H1 (cell line): Measurements from ENCODE around the gene NHP2. TPM values are rescaled to one million over a fixed set of nuclear protein-coding genes. Genes with fewer than 3 reads are reported as not detected.
A peak's percentile ranks its signal among the peaks of the same experiment; 100 is the strongest.

Experiments
- CTCF ChIA-PET: fragments of 300-600 bp; sonication (Branson Sonifier 250); formaldehyde crosslinking; loops from one replicate; lab custom pipeline; 2021; ENCODE audit not compliant: partially characterized antibody; lab: Charles Lee
- POLR2A ChIA-PET: fragments of 300-600 bp; sonication (Branson Sonifier 250); formaldehyde crosslinking; loops from one replicate; lab custom pipeline; 2021; ENCODE audit warnings: inconsistent platforms; ENCODE audit not compliant: partially characterized antibody; lab: Charles Lee
- DNase-seq, 2 experiments: peaks; one replicate each; pipeline versions ENCODE4 v3.0.0 to v3.0.0-alpha.2; 2010 to 2022; ENCODE audit warnings: low spot score in 2 of 2, low read depth in 1 of 2, mixed read lengths in 1 of 2
- FAIRE-seq: peaks from 2 replicates; lab custom pipeline; 2011; peaks lifted over from hg19 to GRCh38; lab: Jason Lieb, UNC
- H2AFZ ChIP-seq: 2 replicates; pipeline ENCODE4 v1.8.1; 2012; ENCODE audit warnings: low read length, inconsistent platforms
- H2AK5ac ChIP-seq: 2 replicates; pipeline ENCODE4 v1.6.1; 2013; ENCODE audit warnings: low read depth, low read length
- H2BK120ac ChIP-seq: replicated peaks from 2 replicates; pipeline ENCODE3; 2013; ENCODE audit warnings: low read depth, low read length, inconsistent platforms
- H2BK12ac ChIP-seq: 2 replicates; pipeline ENCODE4 v1.6.1; 2013; ENCODE audit warnings: low read depth, low read length
- H2BK15ac ChIP-seq: 2 replicates; pipeline ENCODE4 v1.6.1; 2013; ENCODE audit warnings: low read length
- H2BK20ac ChIP-seq: 2 replicates; pipeline ENCODE4 v1.6.1; 2013; ENCODE audit warnings: low read length
- H2BK5ac ChIP-seq: 2 replicates; pipeline ENCODE4 v1.6.1; 2013; ENCODE audit warnings: low read depth, low read length
- H3K14ac ChIP-seq: 2 replicates; pipeline ENCODE4 v1.6.1; 2013; ENCODE audit warnings: inconsistent platforms; ENCODE audit not compliant: insufficient read length
- H3K18ac ChIP-seq: 2 replicates; pipeline ENCODE4 v1.6.1; 2013; ENCODE audit warnings: low read length; ENCODE audit errors: extremely low read depth
- H3K23ac ChIP-seq: 2 replicates; pipeline ENCODE4 v1.6.1; 2013; ENCODE audit warnings: inconsistent platforms; ENCODE audit not compliant: insufficient read length
- H3K23me2 ChIP-seq: 2 replicates; pipeline ENCODE4 v1.6.1; 2013; ENCODE audit warnings: low read depth, low read length
- H3K27ac ChIP-seq: 2 replicates; pipeline ENCODE4 v1.6.1; 2011; ENCODE audit warnings: low read depth, low read length, inconsistent platforms
- H3K27me3 ChIP-seq, 4 experiments: replicated peaks in 1 of 4; 1 replicate in 1 of 4; 2 replicates in 3 of 4; pipeline versions ENCODE4 v1.6.1 to v1.8.1; 2011 to 2013; ENCODE audit warnings: low read length in 3 of 4, mild to moderate bottlenecking in 3 of 4, inconsistent platforms in 2 of 4, mixed read lengths in 2 of 4, moderate library complexity in 1 of 4; ENCODE audit not compliant: control insufficient read depth in 3 of 4, insufficient read depth in 3 of 4; ENCODE audit errors: extremely low read depth in 1 of 4
- H3K36me3 ChIP-seq, 4 experiments: 2 replicates each; pipeline versions ENCODE4 v1.6.1 to v1.8.1; 2011 to 2013; ENCODE audit warnings: mild to moderate bottlenecking in 4 of 4, low read length in 3 of 4, moderate library complexity in 2 of 4, control low read depth in 1 of 4, inconsistent platforms in 1 of 4; ENCODE audit not compliant: insufficient read depth in 4 of 4, control insufficient read depth in 2 of 4
- H3K4ac ChIP-seq: replicated peaks from 2 replicates; pipeline ENCODE3; 2013; ENCODE audit warnings: low read length, low read depth, mixed read lengths, inconsistent platforms; ENCODE audit not compliant: insufficient read length
- H3K4me1 ChIP-seq, 4 experiments: replicated peaks in 1 of 4; 1 replicate in 1 of 4; 2 replicates in 3 of 4; pipeline versions ENCODE4 v1.6.1 to v1.8.1; 2011 to 2013; ENCODE audit warnings: low read length in 3 of 4, inconsistent platforms in 2 of 4, mixed read lengths in 1 of 4; ENCODE audit not compliant: insufficient read depth in 4 of 4, control insufficient read depth in 3 of 4
- H3K4me2 ChIP-seq, 2 experiments: 2 replicates each; pipeline versions ENCODE4 v1.6.1 to v1.8.1; 2011 to 2013; ENCODE audit warnings: low read depth in 2 of 2, low read length in 2 of 2, control low read depth in 1 of 2, inconsistent platforms in 1 of 2, mild to moderate bottlenecking in 1 of 2; ENCODE audit not compliant: insufficient read depth in 1 of 2
- H3K4me3 ChIP-seq, 4 experiments: fragments of 200-600, 300-600 bp in 1 of 4; sonication (generic), shearing (Covaris generic), sonication (Bioruptor Twin) in 1 of 4; 2 replicates each; pipeline versions ENCODE4 v1.5.1 to v1.8.1; 2011 to 2016; ENCODE audit warnings: low read length in 4 of 4, low read depth in 3 of 4, control low read depth in 2 of 4, inconsistent platforms in 2 of 4, mild to moderate bottlenecking in 2 of 4, mixed read lengths in 1 of 4, moderate library complexity in 1 of 4; ENCODE audit not compliant: insufficient read depth in 2 of 4; ENCODE audit errors: extremely low read depth in 1 of 4
- H3K56ac ChIP-seq: replicated peaks from 2 replicates; pipeline ENCODE3; 2013; ENCODE audit warnings: low read depth, mild to moderate bottlenecking, mixed read lengths, low read length, inconsistent platforms; ENCODE audit not compliant: insufficient read length
- H3K79me1 ChIP-seq: 2 replicates; pipeline ENCODE4 v1.6.1; 2013; ENCODE audit warnings: low read depth, low read length, control low read depth
- H3K79me2 ChIP-seq, 2 experiments: 2 replicates each; pipeline versions ENCODE4 v1.6.1 to v1.8.1; 2012 to 2013; ENCODE audit warnings: low read length in 2 of 2, mild to moderate bottlenecking in 2 of 2, inconsistent platforms in 1 of 2; ENCODE audit not compliant: insufficient read depth in 2 of 2, control insufficient read depth in 1 of 2
- H3K9ac ChIP-seq, 4 experiments: replicated peaks in 1 of 4; 1 replicate in 1 of 4; 2 replicates in 3 of 4; pipeline versions ENCODE4 v1.6.1 to v1.8.1; 2011 to 2013; ENCODE audit warnings: low read depth in 3 of 4, low read length in 3 of 4, control low read depth in 2 of 4, mild to moderate bottlenecking in 2 of 4, moderate library complexity in 2 of 4, inconsistent platforms in 1 of 4; ENCODE audit errors: extremely low read depth in 1 of 4
- H3K9me3 ChIP-seq, 2 experiments: 2 replicates each; pipeline versions ENCODE4 v1.6.1 to v1.8.1; 2012 to 2013; ENCODE audit warnings: mild to moderate bottlenecking in 2 of 2, moderate library complexity in 2 of 2, control low read depth in 1 of 2, inconsistent platforms in 1 of 2, low read depth in 1 of 2, low read length in 1 of 2, mixed read lengths in 1 of 2; ENCODE audit not compliant: insufficient read depth in 2 of 2
- H4K20me1 ChIP-seq, 2 experiments: replicated peaks in 1 of 2; 2 replicates each; pipeline versions ENCODE3 to v1.8.1; 2011 to 2013; ENCODE audit warnings: inconsistent platforms in 2 of 2, low read length in 2 of 2, mild to moderate bottlenecking in 1 of 2; ENCODE audit not compliant: insufficient read depth in 2 of 2, control insufficient read depth in 1 of 2
- H4K5ac ChIP-seq: 2 replicates; pipeline ENCODE4 v1.6.1; 2013; ENCODE audit warnings: low read length, low read depth, mixed read lengths, inconsistent platforms; ENCODE audit not compliant: insufficient read length
- H4K8ac ChIP-seq: 2 replicates; pipeline ENCODE4 v1.8.0; 2013; ENCODE audit warnings: mild to moderate bottlenecking, moderate library complexity, low read length, inconsistent platforms; ENCODE audit not compliant: insufficient read depth; ENCODE audit errors: extremely low read depth
- H4K91ac ChIP-seq: replicated peaks from 2 replicates; pipeline ENCODE3; 2013; ENCODE audit warnings: low read length, mixed read lengths, inconsistent platforms; ENCODE audit not compliant: insufficient read length
- HDAC6 ChIP-seq: IDR thresholded peaks from one replicate; pipeline ENCODE4 v1.7.1; 2012; ENCODE audit warnings: low read depth, mild to moderate bottlenecking, inconsistent platforms, low read length, moderate library complexity
- KDM4A ChIP-seq: IDR thresholded peaks from one replicate; pipeline ENCODE4 v1.7.1; 2012; ENCODE audit warnings: low read depth, mild to moderate bottlenecking, moderate library complexity, low read length, inconsistent platforms; ENCODE audit not compliant: severe bottlenecking
- POLR2A ChIP-seq, 2 experiments: IDR thresholded peaks; 1 replicate in 1 of 2; 2 replicates in 1 of 2; pipeline ENCODE4 v1.6.1; 2011; ENCODE audit warnings: low read depth in 2 of 2, low read length in 2 of 2, mild to moderate bottlenecking in 2 of 2; ENCODE audit errors: control extremely low read depth in 1 of 2
- POLR2AphosphoS5 ChIP-seq: IDR thresholded peaks from 2 replicates; pipeline ENCODE4 v1.6.1; 2011; ENCODE audit warnings: low read depth, low read length
- POU5F1 ChIP-seq: IDR thresholded peaks from 2 replicates; pipeline ENCODE4 v1.6.1; 2011; ENCODE audit warnings: low read depth, mild to moderate bottlenecking, low read length, moderate library complexity
- TAF1 ChIP-seq: IDR thresholded peaks from 2 replicates; pipeline ENCODE4 v1.6.1; 2011; ENCODE audit warnings: mild to moderate bottlenecking, low read depth, low read length
- WGBS, 2 experiments: shearing (Covaris generic) in 1 of 2; methylation state at CpG; one replicate each; pipeline versions ENCODE4 v1.1.6 to v1.1.7; 2013 to 2015; ENCODE audit warnings: low lambda C conversion rate in 2 of 2, mixed read lengths in 2 of 2, inconsistent platforms in 1 of 2, low coverage in 1 of 2, missing lambda C conversion rate in 1 of 2; ENCODE audit not compliant: insufficient replicate concordance in 2 of 2, insufficient coverage in 1 of 2, insufficient read length in 1 of 2; ENCODE audit errors: extremely low coverage in 1 of 2, missing lambda C conversion rate in 1 of 2; 5-methylcytosine and 5-hydroxymethylcytosine counted together
- polyA plus RNA-seq, 7 experiments: library from polyadenylated mRNA; depleted of rRNA in 3 of 7; stranded (reverse) in 5 of 7; unstranded in 2 of 7; fragments of >200 nt in 5 of 7; fragments of 200-250 nt in 2 of 7; gene quantifications; 1 replicate in 5 of 7; 2 replicates in 1 of 7; 4 replicates in 1 of 7; pipeline versions ENCODE4 v1.2.1 to v1.2.3, GENCODE V29; 2011 to 2013; ENCODE audit warnings: missing spikeins in 2 of 7, mixed read lengths in 2 of 7
- total RNA-seq: library from RNA; stranded (reverse); fragmentation: NEBNext Ultra II Directional; extraction: Animal tissue kit (Norgen Biotek cat#: 25700); gene quantifications from 2 replicates; pipeline ENCODE4 v1.2.1, GENCODE V29; 2021
- TF ChIP-seq, protein P1 (sequence below), 3 experiments: IDR thresholded peaks; 1 replicate in 2 of 3; 2 replicates in 1 of 3; pipeline versions ENCODE4 v1.5.1 to v1.6.1; 2011; ENCODE audit warnings: low read length in 3 of 3, mild to moderate bottlenecking in 3 of 3, inconsistent platforms in 2 of 3, low read depth in 1 of 3, moderate library complexity in 1 of 3; ENCODE audit not compliant: insufficient read depth in 1 of 3; ENCODE audit errors: control extremely low read depth in 1 of 3

NHP2 gene
- total and polyA plus RNA-seq, 2 of the 8 experiments (the other 6 are each of a cell fraction or from before 2014, with no cell fraction given), result 241 to 263 TPM

GRCh38 chr5:178113841-178114324, 39.8 kb downstream of the NHP2 start:
- no peak overlapping the region for H2BK120ac ChIP-seq
- H2BK15ac ChIP-seq, result no peak overlapping the region
- 1% methylated on average over 14 of the region's 41 CpGs; no CpG with 5 or more reads in 1 of the 2 experiments for WGBS, 2 experiments
- no peak overlapping the region for H2BK20ac ChIP-seq
- H3K79me1 ChIP-seq, result peaks cover 20% of the 10 kb centered on the region
- CTCF ChIA-PET, result interaction anchor here (0.7 to 12.9 kb wide), 7 partner anchors 11 to 64 kb away, joined by 3 to 189 read pairs (median 4); partner anchors contain the start of gene RMND5B
- peak overlapping the region in 3 of 4 experiments; percentile 69 to 81 (median 74); a peak in 5 of 7 replicates for H3K9ac ChIP-seq
- POLR2A ChIA-PET, result interaction anchor here (1.2 to 40.7 kb wide), 10 partner anchors 3 to 90 kb away, joined by 3 to 1250 read pairs (median 10); partner anchors contain the start of genes HNRNPAB, N4BP3, NHP2 and RMND5B
- H3K79me2 ChIP-seq, result peaks cover 16 to 56% of the 10 kb centered on the region in 2 experiments; a peak in 3 of 4 replicates
- H4K8ac ChIP-seq, result no peak overlapping the region
- no peaks in the 10 kb centered on the region for H3K36me3 ChIP-seq
- peaks cover 20% of the 10 kb centered on the region for H3K23me2 ChIP-seq
- H4K20me1 ChIP-seq, result peaks cover 0 to 12% of the 10 kb centered on the region in 2 experiments
- H2AK5ac ChIP-seq, result no peak overlapping the region; the same call in 1 of the 2 replicates
- H3K27me3 ChIP-seq, result no peaks in the 10 kb centered on the region
- FAIRE-seq, result no peak
- H2AFZ ChIP-seq, result no peak overlapping the region
- TF ChIP-seq, protein P1, sequence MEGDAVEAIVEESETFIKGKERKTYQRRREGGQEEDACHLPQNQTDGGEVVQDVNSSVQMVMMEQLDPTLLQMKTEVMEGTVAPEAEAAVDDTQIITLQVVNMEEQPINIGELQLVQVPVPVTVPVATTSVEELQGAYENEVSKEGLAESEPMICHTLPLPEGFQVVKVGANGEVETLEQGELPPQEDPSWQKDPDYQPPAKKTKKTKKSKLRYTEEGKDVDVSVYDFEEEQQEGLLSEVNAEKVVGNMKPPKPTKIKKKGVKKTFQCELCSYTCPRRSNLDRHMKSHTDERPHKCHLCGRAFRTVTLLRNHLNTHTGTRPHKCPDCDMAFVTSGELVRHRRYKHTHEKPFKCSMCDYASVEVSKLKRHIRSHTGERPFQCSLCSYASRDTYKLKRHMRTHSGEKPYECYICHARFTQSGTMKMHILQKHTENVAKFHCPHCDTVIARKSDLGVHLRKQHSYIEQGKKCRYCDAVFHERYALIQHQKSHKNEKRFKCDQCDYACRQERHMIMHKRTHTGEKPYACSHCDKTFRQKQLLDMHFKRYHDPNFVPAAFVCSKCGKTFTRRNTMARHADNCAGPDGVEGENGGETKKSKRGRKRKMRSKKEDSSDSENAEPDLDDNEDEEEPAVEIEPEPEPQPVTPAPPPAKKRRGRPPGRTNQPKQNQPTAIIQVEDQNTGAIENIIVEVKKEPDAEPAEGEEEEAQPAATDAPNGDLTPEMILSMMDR (IDR thresholded peaks at IDR 0.05; ENCODE audit: control extremely low read depth in 1 of 3, insufficient read depth in 1 of 3, low read depth in 1 of 3, low read length in 3 of 3), result no peak
- 0 out of 2 replicates have a peak, but pooled peaks have one; percentile 1 for TF ChIP-seq POLR2AphosphoS5
- TF ChIP-seq POLR2A (IDR thresholded peaks at IDR 0.05; ENCODE audit: control extremely low read depth in 1 of 2, low read depth in 2 of 2, low read length in 2 of 2), result peak in 1 of 2 experiments; percentile 39; a peak in 1 of 3 replicates
- no peak for TF ChIP-seq POU5F1
- TF ChIP-seq KDM4A, result peak; percentile 36
- TF ChIP-seq HDAC6, result no peak
- TF ChIP-seq TAF1, result 0 out of 2 replicates have a peak, but pooled peaks have one; percentile 2
- TF ChIP-seq, all 59 proteins: peak for 4
- peak overlapping the region; percentile 90 for H4K5ac ChIP-seq
- H3K14ac ChIP-seq, result no peak overlapping the region
- H3K27ac ChIP-seq, result peak overlapping the region; percentile 54; the same call in 1 of the 2 replicates
- H3K4me2 ChIP-seq, result peak overlapping the region; percentile 93 to 97
- peak overlapping the region; percentile 95 for H2BK5ac ChIP-seq
- 0 out of 2 replicates have a peak overlapping the region, but pooled peaks have one; percentile 92 for H2BK12ac ChIP-seq
- no peaks in the 10 kb centered on the region for H3K9me3 ChIP-seq
- peak overlapping the region; percentile 85 for H4K91ac ChIP-seq
- DNase-seq, result peak in 1 of 2 experiments; percentile 79
- peak overlapping the region; percentile 87 for H3K56ac ChIP-seq
- peak overlapping the region; percentile 80 for H3K4ac ChIP-seq
- H3K4me3 ChIP-seq, result peak overlapping the region; percentile 54 to 98 (median 82)
- peaks cover 3 to 38% (median 32%) of the 10 kb centered on the region in 4 experiments for H3K4me1 ChIP-seq
- no peak overlapping the region for H3K23ac ChIP-seq
- peak overlapping the region; percentile 99 for H3K18ac ChIP-seq
